ENCODE measurements around the gene C6orf47.

The C6orf47 gene

DNA sequence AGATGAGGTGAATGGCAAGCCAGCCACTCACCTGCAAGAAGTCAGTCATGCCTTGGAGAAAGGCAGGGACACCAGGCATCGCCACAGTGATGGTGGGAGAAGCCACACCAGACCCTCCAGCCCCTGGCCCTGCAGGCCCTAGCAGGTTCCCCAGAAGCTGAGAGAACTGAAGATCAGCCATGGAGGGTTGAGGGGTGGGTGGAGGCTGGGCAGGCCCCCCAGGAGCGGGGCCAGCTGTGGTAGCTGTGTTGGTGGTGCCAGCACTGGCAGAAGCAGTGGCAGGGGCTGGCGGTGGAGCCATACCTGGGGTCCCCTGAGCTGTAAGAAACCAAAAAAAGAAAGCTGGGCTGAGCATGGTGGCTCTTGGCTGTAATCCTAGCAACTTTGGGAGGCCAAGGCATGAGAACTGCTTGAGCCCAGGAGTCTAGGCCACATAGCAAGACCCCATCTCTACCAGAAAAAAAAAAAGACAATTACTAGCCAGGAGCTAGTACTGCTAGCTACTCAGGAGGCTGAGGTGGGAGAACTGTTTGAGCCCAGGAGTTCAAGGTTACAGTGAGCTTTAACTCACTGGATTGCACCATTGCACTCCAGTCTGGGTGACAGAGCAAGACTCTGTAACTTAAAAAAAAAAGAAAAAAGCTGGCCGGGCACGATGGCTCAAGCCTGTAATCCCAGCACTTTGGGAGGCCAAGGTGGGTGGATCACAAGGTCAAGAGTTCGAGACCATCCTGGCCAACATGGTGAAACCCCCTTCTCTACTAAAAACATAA lies 17.6 kb downstream of the C6orf47 start (continued):
- TF ChIP-seq CSRNP3 (CRISPR knock-in tag; IDR thresholded peaks at IDR 0.05) (no peak), ZNF8 (CRISPR knock-in tag; IDR thresholded peaks at IDR 0.05) (no peak)

GRCh38 chr6:31641370-31641769 lies 19.2 kb downstream of the C6orf47 start:
- ATAC-seq, result no peak
- TF ChIP-seq CSRNP3 (CRISPR knock-in tag; IDR thresholded peaks at IDR 0.05), result no peak
- no peak for TF ChIP-seq BACH2 (CRISPR knock-in tag; IDR thresholded peaks at IDR 0.05; ENCODE audit: borderline replicate concordance)
- TF ChIP-seq ZNF8 (CRISPR knock-in tag; IDR thresholded peaks at IDR 0.05), result no peak
- no peak for TF ChIP-seq ZNF70 (CRISPR knock-in tag; IDR thresholded peaks at IDR 0.05)
- no peak for TF ChIP-seq TCF4 (CRISPR knock-in tag; IDR thresholded peaks at IDR 0.05; ENCODE audit: borderline replicate concordance)
- TF ChIP-seq CSDC2 (CRISPR knock-in tag; IDR thresholded peaks at IDR 0.05), result no peak
- no peak for TF ChIP-seq ARNTL (CRISPR knock-in tag; IDR thresholded peaks at IDR 0.05; ENCODE audit: borderline replicate concordance, low read depth)
- no peak for TF ChIP-seq POU6F1 (CRISPR knock-in tag; IDR thresholded peaks at IDR 0.05; ENCODE audit: borderline replicate concordance, low read depth)
- no peak for TF ChIP-seq ZC3H10 (CRISPR knock-in tag; IDR thresholded peaks at IDR 0.05)

- no peak for TF ChIP-seq SNAI2 (CRISPR knock-in tag; IDR thresholded peaks at IDR 0.05)
- no peak for TF ChIP-seq TCF4 (CRISPR knock-in tag; IDR thresholded peaks at IDR 0.05; ENCODE audit: borderline replicate concordance)
- no peak for TF ChIP-seq PATZ1 (CRISPR knock-in tag; IDR thresholded peaks at IDR 0.05; ENCODE audit: borderline replicate concordance)
- TF ChIP-seq TOX (CRISPR knock-in tag; IDR thresholded peaks at IDR 0.05; ENCODE audit: borderline replicate concordance), result no peak
- TF ChIP-seq ZNF70 (CRISPR knock-in tag; IDR thresholded peaks at IDR 0.05), result no peak
- no peak for TF ChIP-seq ZFP3 (CRISPR knock-in tag; IDR thresholded peaks at IDR 0.05)
- TF ChIP-seq POU6F1 (CRISPR knock-in tag; IDR thresholded peaks at IDR 0.05; ENCODE audit: borderline replicate concordance, low read depth), result no peak
- no peak for TF ChIP-seq ZC3H10 (CRISPR knock-in tag; IDR thresholded peaks at IDR 0.05)
- no peak for TF ChIP-seq GLIS3 (CRISPR knock-in tag; IDR thresholded peaks at IDR 0.05)
- TF ChIP-seq OSR1 (CRISPR knock-in tag; IDR thresholded peaks at IDR 0.05), result no peak
- no peak for TF ChIP-seq ESRRG (CRISPR knock-in tag; IDR thresholded peaks at IDR 0.05)
- TF ChIP-seq CSDC2 (CRISPR knock-in tag; IDR thresholded peaks at IDR 0.05), result no peak
- ATAC-seq, result no peak
Observed at GRCh38 chr6:31640612-31641011, 20.0 kb downstream of the C6orf47 start.

DNA sequence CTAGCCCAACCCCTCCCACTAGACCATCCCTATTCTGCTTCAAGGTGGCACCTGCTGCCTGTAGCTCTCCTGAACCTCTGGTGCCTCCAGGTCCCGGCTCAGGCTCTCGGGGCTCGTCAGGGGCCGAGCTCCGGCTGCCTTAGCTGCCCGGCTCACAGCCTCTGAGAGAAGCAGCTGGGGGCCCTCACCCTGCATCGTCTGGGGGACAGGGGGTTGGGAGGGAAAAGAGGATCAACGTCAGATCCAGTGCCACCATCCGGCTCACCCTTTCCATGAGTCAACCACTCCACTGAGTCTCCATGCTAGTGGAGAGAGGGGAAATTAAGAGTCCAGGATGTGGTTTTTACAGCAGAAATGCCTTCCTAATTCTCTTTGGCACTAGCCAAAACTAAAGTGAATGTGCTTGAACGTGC lies 21.1 kb downstream of the C6orf47 start:
- peak; percentile 30 for ATAC-seq
- TF ChIP-seq ISL1 (CRISPR knock-in tag; IDR thresholded peaks at IDR 0.05) (no peak), SNAI2 (CRISPR knock-in tag; IDR thresholded peaks at IDR 0.05) (no peak)

GRCh38 chr6:31639043-31639442 lies 21.5 kb downstream of the C6orf47 start:
- no peak; the same call in 2 of the 3 replicates for ATAC-seq
- no peak for TF ChIP-seq OSR1 (CRISPR knock-in tag; IDR thresholded peaks at IDR 0.05)
- TF ChIP-seq ZNF565 (CRISPR knock-in tag; conservative IDR thresholded peaks at IDR 0.05; ENCODE audit: low read depth), result no peak
- no peak for TF ChIP-seq GLIS3 (CRISPR knock-in tag; IDR thresholded peaks at IDR 0.05)
- no peak for TF ChIP-seq CSDC2 (CRISPR knock-in tag; IDR thresholded peaks at IDR 0.05)
- TF ChIP-seq ZNF70 (CRISPR knock-in tag; IDR thresholded peaks at IDR 0.05), result no peak
- no peak for TF ChIP-seq ESRRG (CRISPR knock-in tag; IDR thresholded peaks at IDR 0.05)
- TF ChIP-seq BACH2 (CRISPR knock-in tag; IDR thresholded peaks at IDR 0.05; ENCODE audit: borderline replicate concordance), result no peak
- TF ChIP-seq ZNF8 (CRISPR knock-in tag; IDR thresholded peaks at IDR 0.05), result no peak
- TF ChIP-seq TOX (CRISPR knock-in tag; IDR thresholded peaks at IDR 0.05; ENCODE audit: borderline replicate concordance), result no peak
- no peak for TF ChIP-seq RARB (CRISPR knock-in tag; IDR thresholded peaks at IDR 0.05)
- no peak for TF ChIP-seq ISL1 (CRISPR knock-in tag; IDR thresholded peaks at IDR 0.05)
- no peak for TF ChIP-seq ZFP3 (CRISPR knock-in tag; IDR thresholded peaks at IDR 0.05)

Data from SK-N-SH treated with all-trans-retinoic acid at 6 μM for 48 hours (cell line).